Right atrium auricular region (tissue), 2 donors: ENCODE results near the gene TKTL2. TPM values are rescaled to one million over a fixed set of nuclear protein-coding genes. Genes with fewer than 3 reads are reported as not detected.
"Not testable (repeated sequence)": the region's sequence is repeated elsewhere in the genome, so short reads cannot be mapped to it uniquely, and the experiment has no call there.

Experiments
- DNase-seq: peaks from one replicate; pipeline ENCODE4 v3.0.0-alpha.2; 2019; ENCODE audit warnings: low spot score
- H3K27ac ChIP-seq, 2 donors: fragments of 200-600 bp; sonication (generic); 1 replicate in 1 of 2; 2 replicates in 1 of 2; pipeline ENCODE4 v1.5.1; 2016 to 2019
- H3K27me3 ChIP-seq, 2 donors: fragments of 200-600 bp; sonication (generic); one replicate each; pipeline versions ENCODE4 v1.5.1 to v1.6.0; 2017 to 2019
- H3K36me3 ChIP-seq: fragments of 200-600 bp; sonication (generic); one replicate; pipeline ENCODE4 v1.5.1; 2016
- H3K4me1 ChIP-seq, 2 donors: fragments of 200-600 bp; sonication (generic); one replicate each; pipeline versions ENCODE4 v1.5.1 to v1.6.0; 2017 to 2019
- H3K4me3 ChIP-seq, 2 donors: fragments of 200-600 bp; sonication (generic); 1 replicate in 1 of 2; 2 replicates in 1 of 2; pipeline ENCODE4 v1.5.1; 2017 to 2019; ENCODE audit warnings: mild to moderate bottlenecking in 1 of 2, moderate library complexity in 1 of 2
- H3K9me3 ChIP-seq, 2 donors: fragments of 200-600 bp; sonication (generic); one replicate each; pipeline ENCODE4 v1.5.1; 2019
- total RNA-seq, 2 donors: library from RNA; depleted of rRNA; stranded (reverse); fragments of >200 nt; gene quantifications; one replicate each; pipeline ENCODE4 v1.1.0, GENCODE V29; 2016
- TF ChIP-seq, protein P1 (sequence below), 2 donors: fragments of 200-600 bp; sonication (generic); IDR thresholded peaks; one replicate each; pipeline ENCODE4 v1.5.1; 2019; ENCODE audit warnings: antibody characterized with exemption in 2 of 2

Gene TKTL2
- total RNA-seq, 2 donors from 2014 or later, result not detected

DNA sequence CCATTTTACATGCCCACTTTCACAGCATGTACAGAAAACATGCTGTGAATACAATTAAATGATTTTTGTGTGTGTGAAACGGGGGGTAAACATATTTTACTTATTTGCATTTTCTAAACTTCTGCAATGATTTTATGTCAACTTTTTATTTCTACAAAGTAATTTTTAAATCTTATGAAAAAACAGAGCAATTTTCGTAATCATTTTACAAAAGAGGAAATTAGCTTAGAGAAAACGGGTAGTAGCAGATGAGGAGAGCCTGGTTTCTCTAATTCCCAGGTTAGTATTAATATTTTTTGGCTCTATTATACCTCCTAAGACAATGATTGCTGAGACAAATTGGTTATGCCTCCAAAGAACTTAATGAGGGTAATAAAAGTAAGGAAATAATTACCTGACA, 3.2 kb downstream of the TKTL2 start:
- no peak for DNase-seq
- Histone ChIP-seq H3K4me3 (no peak overlapping the region), H3K4me1 (no peaks in the 10 kb centered on the region), H3K27ac (no peak overlapping the region), H3K36me3 (no peaks in the 10 kb centered on the region), H3K9me3 (no peaks in the 10 kb centered on the region), H3K27me3 (no peaks in the 10 kb centered on the region)
- TF ChIP-seq, protein P1, sequence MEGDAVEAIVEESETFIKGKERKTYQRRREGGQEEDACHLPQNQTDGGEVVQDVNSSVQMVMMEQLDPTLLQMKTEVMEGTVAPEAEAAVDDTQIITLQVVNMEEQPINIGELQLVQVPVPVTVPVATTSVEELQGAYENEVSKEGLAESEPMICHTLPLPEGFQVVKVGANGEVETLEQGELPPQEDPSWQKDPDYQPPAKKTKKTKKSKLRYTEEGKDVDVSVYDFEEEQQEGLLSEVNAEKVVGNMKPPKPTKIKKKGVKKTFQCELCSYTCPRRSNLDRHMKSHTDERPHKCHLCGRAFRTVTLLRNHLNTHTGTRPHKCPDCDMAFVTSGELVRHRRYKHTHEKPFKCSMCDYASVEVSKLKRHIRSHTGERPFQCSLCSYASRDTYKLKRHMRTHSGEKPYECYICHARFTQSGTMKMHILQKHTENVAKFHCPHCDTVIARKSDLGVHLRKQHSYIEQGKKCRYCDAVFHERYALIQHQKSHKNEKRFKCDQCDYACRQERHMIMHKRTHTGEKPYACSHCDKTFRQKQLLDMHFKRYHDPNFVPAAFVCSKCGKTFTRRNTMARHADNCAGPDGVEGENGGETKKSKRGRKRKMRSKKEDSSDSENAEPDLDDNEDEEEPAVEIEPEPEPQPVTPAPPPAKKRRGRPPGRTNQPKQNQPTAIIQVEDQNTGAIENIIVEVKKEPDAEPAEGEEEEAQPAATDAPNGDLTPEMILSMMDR (IDR thresholded peaks at IDR 0.05), result no peak

DNA sequence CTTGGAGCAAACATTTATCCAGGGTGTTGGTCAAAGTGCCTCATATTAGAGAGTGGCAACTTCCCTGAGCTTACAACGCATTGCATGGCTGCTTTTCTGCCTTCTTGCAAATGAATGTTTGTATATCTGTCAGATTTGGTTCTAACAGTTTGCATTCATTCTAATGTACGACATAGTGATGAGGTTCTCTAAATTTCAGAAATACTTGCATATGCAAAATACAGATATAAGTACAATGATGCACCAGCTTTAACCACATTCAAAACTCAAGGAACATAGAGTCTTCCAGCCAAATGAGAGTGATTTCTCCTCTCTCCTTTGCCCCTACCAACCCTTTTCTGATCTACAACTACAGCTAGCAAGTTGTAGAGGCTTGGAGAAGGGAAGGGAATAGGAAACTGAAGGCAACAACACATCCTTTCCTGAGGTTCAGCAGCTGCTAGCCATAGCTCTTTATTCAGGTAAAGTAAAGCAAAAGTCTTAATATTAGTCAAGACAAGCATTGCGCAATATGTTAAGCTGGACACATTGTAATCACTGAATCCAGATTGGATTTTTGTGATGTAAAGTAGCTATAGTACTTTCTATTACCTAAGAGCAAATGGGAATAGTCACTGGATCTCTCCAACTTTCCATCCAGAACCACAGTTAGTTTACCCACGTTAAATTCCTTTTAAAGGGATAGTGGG, 6.3 kb downstream of the TKTL2 start:
- TF ChIP-seq, protein P1 (IDR thresholded peaks at IDR 0.05), result no peak
- H3K4me1 ChIP-seq, result no peaks in the 10 kb centered on the region
- no peak overlapping the region for H3K27ac ChIP-seq
- DNase-seq, result no peak
- H3K9me3 ChIP-seq, result no peaks in the 10 kb centered on the region
- no peaks in the 10 kb centered on the region for H3K27me3 ChIP-seq
- no peak overlapping the region for H3K4me3 ChIP-seq
- no peaks in the 10 kb centered on the region for H3K36me3 ChIP-seq

DNA sequence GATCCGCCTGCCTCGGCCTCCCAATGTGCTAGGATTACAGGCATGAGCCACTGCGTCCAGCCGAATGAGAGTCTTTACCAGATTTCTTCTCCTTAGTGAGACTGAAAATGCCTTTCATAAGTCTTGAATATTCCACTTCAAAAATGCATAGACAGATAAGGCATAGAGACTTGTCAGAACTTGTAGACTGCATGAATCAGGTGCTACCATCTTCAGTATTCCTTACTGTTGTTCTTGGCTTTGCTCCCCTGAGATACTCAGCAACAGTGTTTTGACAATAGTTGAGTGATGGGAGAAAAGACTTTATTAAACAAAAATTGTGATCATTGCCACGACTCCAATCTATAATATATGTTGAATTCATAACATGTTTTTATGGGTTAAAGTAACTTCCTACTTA, 11.0 kb downstream of the TKTL2 start:
- H3K4me3 ChIP-seq, result no peak overlapping the region
- TF ChIP-seq, protein P1 (IDR thresholded peaks at IDR 0.05), result no peak
- no peak for DNase-seq

DNA sequence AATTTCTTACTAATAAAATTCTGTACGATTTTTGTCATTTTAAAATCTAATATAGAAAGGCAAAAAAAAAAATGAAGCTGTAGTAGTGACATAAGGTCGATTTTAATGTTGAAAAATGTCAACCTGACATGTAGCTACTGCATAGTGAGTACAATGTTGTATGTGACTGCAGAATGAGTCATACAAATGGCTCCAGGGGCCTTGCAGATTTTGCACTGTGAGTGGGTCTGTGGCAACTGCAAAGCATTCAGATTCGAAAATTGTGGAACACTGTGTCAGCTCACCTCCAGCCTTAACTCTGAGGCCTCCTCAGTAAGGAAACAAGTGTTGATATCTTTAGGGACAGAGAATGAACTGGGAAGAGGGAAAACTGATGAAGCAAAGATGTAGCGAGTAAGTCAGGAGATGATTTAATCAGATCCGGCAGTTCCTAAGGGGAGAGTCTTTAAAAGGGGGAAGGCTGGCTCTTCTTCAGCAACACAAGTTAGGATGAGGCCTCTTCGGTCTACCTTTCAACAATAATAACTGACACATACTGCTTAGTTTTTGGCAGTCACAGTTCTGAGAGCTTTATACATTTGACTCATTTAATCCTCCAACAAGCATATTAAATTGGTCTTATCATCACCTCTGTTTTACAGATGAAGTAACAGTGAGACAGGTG, 24.9 kb downstream of the TKTL2 start:
- TF ChIP-seq, protein P1 (IDR thresholded peaks at IDR 0.05), result no peak
- no peak for DNase-seq
- Histone ChIP-seq H3K4me3 (no peak overlapping the region), H3K27me3 (no peaks in the 10 kb centered on the region), H3K9me3 (no peaks in the 10 kb centered on the region), H3K27ac (no peak overlapping the region), H3K4me1 (no peaks in the 10 kb centered on the region), H3K36me3 (no peaks in the 10 kb centered on the region)

More for the DNA sequence above, 11.0 kb downstream of the TKTL2 start:
- no peak overlapping the region for H3K27ac ChIP-seq
- no peaks in the 10 kb centered on the region for H3K36me3 ChIP-seq
- H3K4me1 ChIP-seq, result no peaks in the 10 kb centered on the region
- no peaks in the 10 kb centered on the region for H3K9me3 ChIP-seq
- H3K27me3 ChIP-seq, result no peaks in the 10 kb centered on the region

DNA sequence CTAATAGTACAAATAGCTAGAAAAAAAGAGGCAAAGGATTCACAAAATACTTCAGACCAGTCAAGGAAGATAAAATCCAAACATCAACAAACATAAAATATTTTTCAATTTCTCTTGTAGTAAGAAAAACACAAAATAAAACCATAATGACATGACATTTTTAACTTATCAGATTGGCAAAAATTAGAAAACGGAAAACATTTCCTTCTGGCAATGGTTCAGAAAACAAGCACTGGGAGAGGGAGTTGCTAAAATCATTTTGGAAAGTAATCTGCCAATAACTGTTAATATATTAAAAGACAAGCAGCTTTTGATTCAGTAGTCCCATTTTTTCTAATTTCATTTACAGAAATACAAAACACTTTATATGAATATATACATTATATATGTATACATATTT, 26.1 kb downstream of the TKTL2 start:
- Histone ChIP-seq H3K27me3 (no peaks in the 10 kb centered on the region), H3K27ac (no peak overlapping the region), H3K4me1 (no peaks in the 10 kb centered on the region), H3K9me3 (no peaks in the 10 kb centered on the region), H3K4me3 (no peak overlapping the region), H3K36me3 (no peaks in the 10 kb centered on the region)
- no peak for DNase-seq
- TF ChIP-seq, protein P1 (IDR thresholded peaks at IDR 0.05), result no peak

DNA sequence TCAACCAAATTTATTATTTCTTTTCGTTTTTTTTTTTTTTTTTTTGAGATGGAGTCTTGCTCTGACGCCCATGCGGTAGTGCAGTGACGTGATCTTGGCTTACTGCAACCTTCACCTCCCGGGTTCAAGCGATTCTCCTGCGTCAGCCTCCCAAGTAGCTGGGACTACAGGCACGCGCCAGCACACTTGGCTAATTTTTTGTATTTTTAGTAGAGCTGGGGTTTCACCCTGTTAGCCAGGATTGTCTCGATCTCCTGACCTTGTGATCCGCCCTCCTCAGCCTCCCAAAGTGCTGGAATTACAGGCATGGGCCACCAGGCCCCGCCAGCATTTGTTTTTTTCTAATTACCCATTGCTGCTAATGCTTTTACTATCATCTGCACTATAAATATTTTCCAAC, 26.5 kb downstream of the TKTL2 start:
- not testable (repeated sequence) for H3K4me3 ChIP-seq, H3K4me1 ChIP-seq, DNase-seq, H3K9me3 ChIP-seq, H3K27me3 ChIP-seq, H3K36me3 ChIP-seq, H3K27ac ChIP-seq
